C4-2B (cell line): Measurements from ENCODE around the gene SNAI3.

Experiments
- H3K27ac ChIP-seq: fragments of 450-650 bp; 2 replicates; pipeline ENCODE4 v1.5.1; 2017
- ZFX ChIP-seq: fragments of 450-650 bp; IDR thresholded peaks from 2 replicates; pipeline ENCODE4 v1.6.1; 2017
- TF ChIP-seq, protein P1 (sequence below): fragments of 450-650 bp; conservative IDR thresholded peaks from 2 replicates; pipeline ENCODE4 v1.5.1; 2017; ENCODE audit warnings: mild to moderate bottlenecking

The SNAI3 gene

DNA sequence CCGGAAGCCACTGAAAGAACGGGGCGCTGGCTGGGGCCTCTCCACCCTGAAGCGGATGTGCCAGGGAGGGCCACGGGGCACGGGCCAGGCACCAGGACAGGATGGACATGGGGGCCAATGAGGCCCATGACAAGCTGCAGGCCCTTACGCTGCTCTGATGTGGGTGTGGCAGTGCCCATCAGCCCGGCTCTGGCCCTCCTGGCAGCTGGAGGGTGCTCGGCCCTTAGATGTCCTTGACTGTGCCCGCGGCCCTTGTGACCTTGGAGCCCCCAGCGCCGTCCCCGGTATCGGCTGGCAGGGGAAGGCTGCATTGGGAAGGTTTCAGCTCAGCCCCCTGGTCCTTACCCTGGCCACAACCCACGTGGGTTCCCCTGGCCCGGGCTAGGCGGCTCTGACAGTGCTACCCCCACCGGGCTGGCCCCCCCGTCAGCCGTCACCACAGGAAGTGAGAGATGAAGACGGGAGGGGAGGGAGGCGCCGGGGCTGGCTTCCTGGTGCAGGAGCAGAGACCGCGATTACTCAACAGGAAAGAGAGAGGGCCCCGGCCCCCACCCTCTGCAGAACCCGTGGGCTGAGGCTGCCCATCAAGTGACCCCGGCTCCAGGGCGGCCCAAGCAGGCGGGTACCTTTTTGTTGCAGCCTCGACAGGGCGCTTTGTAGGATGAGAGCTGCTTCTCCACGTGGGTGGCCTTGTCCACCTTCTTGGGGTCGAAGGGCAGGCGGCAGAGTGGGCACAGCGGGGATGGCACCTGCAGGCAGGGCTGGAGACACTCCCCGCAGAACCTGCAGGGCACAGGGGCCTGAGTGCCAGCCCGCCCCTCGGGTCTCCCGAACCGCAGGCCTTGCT is 14.6 kb upstream of the SNAI3 start:
- TF ChIP-seq, protein P1, sequence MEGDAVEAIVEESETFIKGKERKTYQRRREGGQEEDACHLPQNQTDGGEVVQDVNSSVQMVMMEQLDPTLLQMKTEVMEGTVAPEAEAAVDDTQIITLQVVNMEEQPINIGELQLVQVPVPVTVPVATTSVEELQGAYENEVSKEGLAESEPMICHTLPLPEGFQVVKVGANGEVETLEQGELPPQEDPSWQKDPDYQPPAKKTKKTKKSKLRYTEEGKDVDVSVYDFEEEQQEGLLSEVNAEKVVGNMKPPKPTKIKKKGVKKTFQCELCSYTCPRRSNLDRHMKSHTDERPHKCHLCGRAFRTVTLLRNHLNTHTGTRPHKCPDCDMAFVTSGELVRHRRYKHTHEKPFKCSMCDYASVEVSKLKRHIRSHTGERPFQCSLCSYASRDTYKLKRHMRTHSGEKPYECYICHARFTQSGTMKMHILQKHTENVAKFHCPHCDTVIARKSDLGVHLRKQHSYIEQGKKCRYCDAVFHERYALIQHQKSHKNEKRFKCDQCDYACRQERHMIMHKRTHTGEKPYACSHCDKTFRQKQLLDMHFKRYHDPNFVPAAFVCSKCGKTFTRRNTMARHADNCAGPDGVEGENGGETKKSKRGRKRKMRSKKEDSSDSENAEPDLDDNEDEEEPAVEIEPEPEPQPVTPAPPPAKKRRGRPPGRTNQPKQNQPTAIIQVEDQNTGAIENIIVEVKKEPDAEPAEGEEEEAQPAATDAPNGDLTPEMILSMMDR: no peak
- TF ChIP-seq ZFX: no peak
- H3K27ac ChIP-seq: no peak overlapping the region

DNA sequence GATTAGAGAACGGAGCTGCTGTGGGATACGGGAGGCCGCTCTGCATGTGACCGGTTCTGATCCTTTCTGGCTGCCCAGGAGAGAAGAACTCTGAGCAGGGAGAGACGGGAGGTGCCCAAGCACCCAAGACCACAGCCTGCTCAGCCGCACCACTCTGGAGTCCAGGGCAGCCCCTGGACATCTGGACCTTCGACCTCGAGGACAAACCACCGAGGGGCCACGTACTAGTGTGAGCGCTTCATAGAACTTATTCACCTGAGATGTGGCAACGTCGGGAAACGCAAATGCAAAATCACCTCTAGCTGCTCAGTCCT is 14.0 kb upstream of the SNAI3 start:
- H3K27ac ChIP-seq: no peak overlapping the region
- TF ChIP-seq ZFX: no peak
- TF ChIP-seq, protein P1: no peak

DNA sequence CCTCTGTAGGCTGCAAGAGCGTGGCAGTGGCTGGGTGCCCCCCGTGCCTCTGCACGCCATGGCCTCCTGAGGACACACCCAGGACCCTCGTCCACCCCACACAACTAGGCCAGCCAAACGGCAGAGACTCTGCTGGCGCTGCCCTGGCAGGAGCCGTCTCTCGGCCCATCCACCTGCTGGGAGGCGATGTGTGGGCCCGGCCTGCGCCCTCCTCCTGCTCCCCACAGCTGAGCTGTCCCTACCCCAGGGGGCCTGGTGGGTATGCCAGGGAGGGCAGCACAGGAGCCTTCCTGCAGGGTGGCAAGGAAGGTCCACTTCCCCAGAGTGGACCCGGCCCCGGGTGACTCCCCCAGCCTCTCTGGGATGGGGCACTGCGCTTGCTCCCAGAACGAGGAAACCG is 12.9 kb upstream of the SNAI3 start:
- H3K27ac ChIP-seq: no peak overlapping the region
- TF ChIP-seq ZFX: no peak
- TF ChIP-seq, protein P1: no peak

DNA sequence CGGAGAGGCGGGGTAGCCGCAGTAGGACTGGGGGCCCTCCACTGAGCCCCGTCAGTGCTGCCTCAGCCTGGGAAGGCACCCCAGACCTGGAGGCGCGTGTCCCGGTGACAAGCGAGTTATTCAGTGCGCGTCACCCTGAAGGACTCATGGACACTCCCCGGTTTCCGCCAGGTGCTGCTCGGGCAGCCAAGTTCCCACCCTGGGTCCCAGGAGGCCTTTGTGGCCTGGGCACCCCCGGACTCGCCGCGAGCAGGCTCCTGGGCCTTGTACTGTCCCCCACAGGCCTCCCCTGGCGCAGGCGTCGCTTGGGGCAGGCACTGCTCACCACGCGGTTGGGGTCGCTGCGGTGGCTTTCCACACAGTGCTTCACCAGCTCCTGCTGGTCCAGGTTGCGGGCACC is 12.3 kb upstream of the SNAI3 start:
- no peak overlapping the region for H3K27ac ChIP-seq
- TF ChIP-seq, protein P1: no peak
- no peak for TF ChIP-seq ZFX

DNA sequence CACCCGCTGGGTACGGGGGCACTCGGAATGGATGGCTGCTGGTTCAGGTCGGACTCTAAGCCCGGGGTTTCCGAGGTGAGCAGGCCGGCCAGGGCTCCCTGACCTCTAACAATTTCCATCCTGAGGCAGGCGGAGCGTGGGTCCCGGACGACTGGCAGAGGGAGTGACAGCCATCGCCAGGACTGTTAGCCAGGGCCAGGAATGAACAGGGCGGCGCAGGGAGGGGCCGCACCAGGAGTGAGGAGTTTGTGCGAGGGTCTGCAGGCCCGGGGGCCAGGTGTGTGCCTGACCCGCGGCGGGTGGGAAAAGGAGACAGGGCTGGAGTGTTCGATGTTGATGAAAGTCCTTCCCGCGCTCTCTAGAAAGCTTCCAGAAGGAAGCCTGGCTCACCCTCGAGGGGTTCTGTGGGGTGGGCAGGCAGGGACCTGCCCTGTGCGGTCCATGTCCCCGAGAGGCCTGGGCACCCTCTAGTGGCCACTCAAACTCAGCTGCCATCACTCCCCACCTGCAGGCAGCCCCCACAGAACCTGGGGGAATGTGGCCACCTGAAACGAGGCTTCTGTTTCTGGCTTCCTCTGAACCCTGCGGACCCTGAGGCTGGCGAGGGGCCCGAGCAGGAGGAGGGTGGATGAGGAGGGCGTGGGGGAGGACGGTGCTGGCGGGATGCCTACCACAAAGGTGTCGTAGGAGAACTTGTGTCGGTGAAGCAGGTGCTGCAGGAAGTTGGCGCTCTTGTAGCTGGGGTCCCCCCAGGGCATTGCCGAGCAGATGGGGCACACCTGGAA is 11.7 kb upstream of the SNAI3 start:
- no peak overlapping the region for H3K27ac ChIP-seq
- no peak for TF ChIP-seq ZFX
- TF ChIP-seq, protein P1: no peak; the same call in 1 of the 2 replicates

DNA sequence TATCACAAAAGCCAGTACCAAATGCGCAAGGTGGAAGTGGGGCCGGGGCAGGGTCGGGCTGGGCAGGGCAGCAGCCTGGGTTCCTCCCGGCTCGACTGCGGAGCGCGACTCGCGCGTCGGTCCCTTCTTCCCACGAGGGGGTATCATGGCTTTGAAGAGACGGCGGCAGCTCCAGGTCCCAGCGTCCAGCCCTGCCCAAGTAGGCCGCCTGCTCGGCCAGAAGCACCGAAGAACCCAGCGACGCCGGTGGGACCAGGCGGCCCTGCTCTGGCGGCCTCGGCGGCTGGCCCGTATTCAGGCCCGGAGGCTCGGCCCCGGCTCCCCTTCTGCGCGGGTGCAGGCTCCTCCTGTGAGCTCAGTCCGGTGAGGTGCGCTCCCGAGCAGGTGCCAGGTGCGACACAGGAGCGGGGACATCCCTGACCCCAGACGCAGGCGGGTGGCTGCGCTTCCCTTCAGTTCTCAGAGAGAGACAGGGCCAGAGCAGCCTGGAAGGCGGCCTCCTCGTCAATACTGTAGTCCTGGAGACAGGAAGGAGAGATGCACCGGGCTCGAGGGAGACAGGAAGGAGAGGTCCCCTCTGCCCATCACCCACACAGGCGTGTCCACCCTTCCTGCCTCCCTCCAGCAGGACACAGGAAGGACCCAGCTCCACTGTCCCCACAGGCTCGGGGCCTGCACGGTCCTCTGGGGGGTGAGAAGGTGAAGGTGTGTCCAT is 11.0 kb upstream of the SNAI3 start:
- no peak for TF ChIP-seq ZFX
- TF ChIP-seq, protein P1: no peak

DNA sequence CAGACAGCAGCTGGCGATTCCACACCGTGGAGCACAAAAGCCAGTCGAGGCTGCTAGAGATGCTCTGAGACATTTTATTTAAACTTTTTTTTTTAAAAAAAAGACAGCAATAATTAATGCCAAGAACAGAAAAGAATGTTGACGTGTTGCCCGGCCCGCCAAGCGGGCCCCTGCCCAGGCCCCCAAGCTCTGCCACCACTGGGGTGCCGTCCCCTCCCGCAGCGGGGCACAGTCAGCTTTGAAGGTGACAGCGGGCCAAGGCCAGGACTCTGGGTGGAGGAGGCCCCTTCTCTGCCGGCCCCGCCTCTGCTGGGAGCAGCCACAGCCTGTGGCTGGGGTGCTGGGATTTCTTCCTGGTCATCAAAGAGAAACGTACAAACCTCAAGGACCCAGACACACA is 10.1 kb upstream of the SNAI3 start:
- TF ChIP-seq, protein P1: no peak
- no peak for TF ChIP-seq ZFX

More for the DNA sequence above, 11.0 kb upstream of the SNAI3 start:
- H3K27ac ChIP-seq: no peak overlapping the region

More for the DNA sequence above, 10.1 kb upstream of the SNAI3 start:
- no peak overlapping the region for H3K27ac ChIP-seq
